ENCODE data around the gene C1QTNF3. TPM values are rescaled to one million over a fixed set of nuclear protein-coding genes. Genes with fewer than 3 reads are reported as not detected.

The C1QTNF3 gene
- total and polyA plus RNA-seq, 10 donors = 2.7 to 10.7 (median 6.4) TPM

- intact Hi-C loops (cut with DNase I; ENCODE audit: low total_unique reads) = no loop called here
- WGBS, 5 donors = 75 to 93% (median 82%) methylated on average over 10 of the region's 10 CpGs
- Histone ChIP-seq H3K4me3 (no peak overlapping the region), H3K9me3 (no peaks in the 10 kb centered on the region), H3K36me3 (peaks cover 0 to 14% (median 4%) of the 10 kb centered on the region in 6 donors), H3K4me1 (peaks cover 0 to 35% (median 22%) of the 10 kb centered on the region in 6 donors), H3K27ac (no peak overlapping the region), H3K27me3 (replicated peaks in 1 of 7) (no peaks in the 10 kb centered on the region)
- DNase-seq = no peak
- no peak for TF ChIP-seq POLR2AphosphoS5 (IDR thresholded peaks at IDR 0.05)
- TF ChIP-seq POLR2A (IDR thresholded peaks at IDR 0.05) = no peak
- no peak for TF ChIP-seq CTCF (IDR thresholded peaks at IDR 0.05 in 8 of 11, conservative IDR thresholded peaks at IDR 0.05 in 3 of 11)
Observed at GRCh38 chr5:34039398-34040157, 3.4 kb downstream of the C1QTNF3 start.

DNA sequence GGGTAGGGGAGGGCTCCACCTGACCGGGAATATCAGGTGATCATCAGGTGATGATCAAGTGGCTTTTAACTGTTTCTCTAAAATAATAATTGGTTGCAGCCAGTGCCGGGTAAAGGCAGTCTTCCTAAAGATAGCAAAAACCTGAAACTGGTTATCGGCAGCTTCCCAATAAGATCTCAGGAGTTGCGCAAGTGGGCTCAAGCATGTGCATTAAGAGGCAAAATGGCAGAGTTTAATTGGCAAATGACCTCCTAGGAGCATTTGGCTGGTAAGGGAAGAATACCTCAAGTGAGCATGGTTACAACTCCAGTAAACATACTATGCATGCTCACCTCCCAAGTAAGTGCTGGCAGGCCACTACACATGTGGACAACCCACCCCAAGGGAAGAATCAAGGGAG lies 4.2 kb downstream of the C1QTNF3 start:
- Histone ChIP-seq H3K4me3 (no peak overlapping the region), H3K27me3 (replicated peaks in 1 of 7) (no peaks in the 10 kb centered on the region), H3K36me3 (peaks cover 0 to 21% (median 4%) of the 10 kb centered on the region in 6 donors), H3K27ac (no peak overlapping the region), H3K4me1 (peaks cover 0 to 27% (median 21%) of the 10 kb centered on the region in 6 donors), H3K9me3 (no peaks in the 10 kb centered on the region)
- no peak for DNase-seq
- TF ChIP-seq CTCF (IDR thresholded peaks at IDR 0.05 in 8 of 11, conservative IDR thresholded peaks at IDR 0.05 in 3 of 11) (no peak), POLR2AphosphoS5 (IDR thresholded peaks at IDR 0.05) (no peak), POLR2A (IDR thresholded peaks at IDR 0.05) (no peak)
- intact Hi-C loops (cut with DNase I; ENCODE audit: low total_unique reads) = no loop called here
- 93 to 97% (median 96%) methylated on average over 4 of the region's 4 CpGs for WGBS, 5 donors

GRCh38 chr5:34038390-34038789 lies 4.6 kb downstream of the C1QTNF3 start:
- H3K36me3 ChIP-seq = peaks cover 0 to 25% (median 4%) of the 10 kb centered on the region in 6 donors
- H3K4me1 ChIP-seq = peaks cover 0 to 23% (median 18%) of the 10 kb centered on the region in 6 donors
- H3K27me3 ChIP-seq (replicated peaks in 1 of 7) = no peaks in the 10 kb centered on the region
- intact Hi-C loops (cut with DNase I; ENCODE audit: low total_unique reads) = no loop called here
- TF ChIP-seq POLR2A (IDR thresholded peaks at IDR 0.05) (no peak), POLR2AphosphoS5 (IDR thresholded peaks at IDR 0.05) (no peak), CTCF (IDR thresholded peaks at IDR 0.05 in 8 of 11, conservative IDR thresholded peaks at IDR 0.05 in 3 of 11) (no peak)
- 82 to 93% (median 88%) methylated on average over 2 of the region's 2 CpGs for WGBS, 5 donors
- H3K4me3 ChIP-seq = no peak overlapping the region
- H3K9me3 ChIP-seq = no peaks in the 10 kb centered on the region
- DNase-seq = no peak
- H3K27ac ChIP-seq = no peak overlapping the region

DNA sequence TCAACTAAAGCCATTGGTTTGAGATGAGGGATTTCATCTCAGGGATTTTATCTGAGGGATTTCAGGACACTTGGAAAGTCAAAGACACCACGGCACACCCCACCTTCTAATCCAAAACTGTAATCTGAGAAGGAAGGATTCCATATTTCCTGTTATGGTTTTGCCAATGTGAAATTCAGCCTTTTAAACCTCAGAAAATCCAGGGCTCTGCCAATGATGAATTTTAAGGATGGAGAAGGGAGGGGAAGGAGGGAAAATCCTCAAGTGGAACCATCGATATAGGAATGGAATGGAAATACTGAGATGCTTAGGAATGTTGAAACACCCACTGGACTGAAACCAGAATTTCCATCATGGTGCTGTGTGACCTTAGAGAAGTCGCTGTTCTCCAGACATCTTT lies 5.3 kb downstream of the C1QTNF3 start:
- TF ChIP-seq POLR2AphosphoS5 (IDR thresholded peaks at IDR 0.05) = no peak
- no peak for TF ChIP-seq CTCF (IDR thresholded peaks at IDR 0.05 in 8 of 11, conservative IDR thresholded peaks at IDR 0.05 in 3 of 11)
- no peak for TF ChIP-seq POLR2A (IDR thresholded peaks at IDR 0.05)
- Histone ChIP-seq H3K9me3 (no peaks in the 10 kb centered on the region), H3K4me1 (peaks cover 0 to 16% (median 11%) of the 10 kb centered on the region in 6 donors), H3K4me3 (no peak overlapping the region), H3K27me3 (replicated peaks in 1 of 7) (no peaks in the 10 kb centered on the region), H3K36me3 (peaks cover 0 to 31% (median 7%) of the 10 kb centered on the region in 6 donors), H3K27ac (peak overlapping the region in 1 of 8 donors; percentile 4)
- DNase-seq = no peak
- intact Hi-C loops (cut with DNase I; ENCODE audit: low total_unique reads) = no loop called here
- WGBS, 5 donors = 80 to 94% (median 89%) methylated on average over 3 of the region's 3 CpGs
